HepG2 (cell line): ENCODE results near the gene BRD1. TPM values are rescaled to one million over a fixed set of nuclear protein-coding genes. Genes with fewer than 3 reads are reported as not detected.
A peak's percentile ranks its signal among the peaks of the same experiment; 100 is the strongest.

Experiments used
- ATAC-seq: fragments of 200-7000 bp; cut with Tn5 transposase; 3 replicates; pipeline ENCODE4 v1.9.1; 2020; ENCODE audit warnings: mild to moderate bottlenecking, moderate library complexity
- BruUV-seq: library from RNA; stranded (reverse); fragments of 400-500 nt; replicated peaks from 2 replicates; lab custom pipeline; 2021; lab: Mats Ljungman, UMichigan
- CTCF ChIA-PET: fragments of 300-600 bp; formaldehyde crosslinking; extraction: SDS; loops from one replicate; lab custom pipeline; 2021; ENCODE audit warnings: low total read pairs, inconsistent platforms, low intra/inter-chr PET ratio; lab: Yijun Ruan, JAX
- POLR2A ChIA-PET: fragments of 350-600 bp; sonication (Branson Sonifier 250); formaldehyde crosslinking; loops from one replicate; lab custom pipeline; 2020; ENCODE audit warnings: antibody characterized with exemption, inconsistent platforms; lab: Yijun Ruan, JAX
- DNase-seq: peaks from one replicate; pipeline ENCODE4 v3.0.0-alpha.2; 2015; ENCODE audit warnings: low spot score
- FAIRE-seq: peaks from 3 replicates; lab custom pipeline; 2011; peaks lifted over from hg19 to GRCh38; lab: Jason Lieb, UNC
- H2AFZ ChIP-seq: one replicate; pipeline ENCODE4 v1.6.1; 2011; ENCODE audit warnings: low read length, inconsistent platforms
- H3K27ac ChIP-seq: fragments of 300-600 bp; 3 replicates; pipeline ENCODE4 v1.8.0; 2011; ENCODE audit warnings: mixed run types, mild to moderate bottlenecking, mixed read lengths, low read length, inconsistent platforms; ENCODE audit not compliant: insufficient read depth; ENCODE audit errors: extremely low read length
- H3K27me3 ChIP-seq, 2 experiments: fragments of 200-600 bp in 1 of 2; 2 replicates in 1 of 2; 3 replicates in 1 of 2; pipeline versions ENCODE4 v1.6.0 to v1.8.0; 2011; ENCODE audit warnings: low read length in 2 of 2, mild to moderate bottlenecking in 2 of 2, moderate library complexity in 2 of 2, inconsistent platforms in 1 of 2; ENCODE audit not compliant: insufficient read depth in 2 of 2, control insufficient read depth in 1 of 2
- H3K36me3 ChIP-seq, 2 experiments: fragments of 200-600 bp in 1 of 2; replicated peaks in 1 of 2; 2 replicates in 1 of 2; 3 replicates in 1 of 2; pipeline versions ENCODE4 v1.5.1 to v1.8.0; 2011; ENCODE audit warnings: low read length in 2 of 2, inconsistent platforms in 1 of 2; ENCODE audit not compliant: insufficient read depth in 2 of 2, control insufficient read depth in 1 of 2
- H3K4me1 ChIP-seq: 2 replicates; pipeline ENCODE4 v1.5.1; 2012; ENCODE audit warnings: low read length, inconsistent platforms; ENCODE audit not compliant: insufficient read depth
- H3K4me2 ChIP-seq: 2 replicates; pipeline ENCODE4 v1.6.0; 2011; ENCODE audit warnings: low read depth, low read length, inconsistent platforms
- H3K4me3 ChIP-seq, 3 experiments: fragments of 200-600 bp in 1 of 3; sonication (generic), shearing (Covaris generic) in 1 of 3; replicated peaks in 1 of 3; 2 replicates each; pipeline ENCODE4 v1.5.1; 2011 to 2016; ENCODE audit warnings: low read length in 3 of 3, inconsistent platforms in 2 of 3, low read depth in 2 of 3, mild to moderate bottlenecking in 2 of 3, control low read depth in 1 of 3, mixed read lengths in 1 of 3; ENCODE audit not compliant: insufficient read depth in 1 of 3
- H3K79me2 ChIP-seq: one replicate; pipeline ENCODE4 v1.6.1; 2011; ENCODE audit warnings: low read length, inconsistent platforms; ENCODE audit not compliant: insufficient read depth
- H3K9ac ChIP-seq: 2 replicates; pipeline ENCODE4 v1.6.0; 2011; ENCODE audit warnings: mild to moderate bottlenecking, low read depth, low read length, inconsistent platforms; ENCODE audit not compliant: insufficient read depth
- H3K9me3 ChIP-seq: 2 replicates; pipeline ENCODE4 v1.5.1; 2012; ENCODE audit warnings: mild to moderate bottlenecking, low read length
- H4K20me1 ChIP-seq: 2 replicates; pipeline ENCODE4 v1.6.0; 2011; ENCODE audit warnings: inconsistent platforms, mild to moderate bottlenecking, low read length, moderate library complexity; ENCODE audit not compliant: insufficient read depth
- BRCA1 ChIP-seq: sonication (generic); formaldehyde crosslinking; IDR thresholded peaks from 2 replicates; pipeline ENCODE4 v1.4.0; 2020; ENCODE audit warnings: missing genetic modification reagents
- PBX3 ChIP-seq: sonication (generic); formaldehyde crosslinking; IDR thresholded peaks from 2 replicates; pipeline ENCODE4 v1.8.1; 2023; ENCODE audit warnings: missing genetic modification reagents, inconsistent platforms, borderline replicate concordance
- REPIN1 ChIP-seq: sonication (generic); formaldehyde crosslinking; IDR thresholded peaks from 2 replicates; pipeline ENCODE4 v1.8.0; 2022; ENCODE audit warnings: missing genetic modification reagents, low read depth, mild to moderate bottlenecking, borderline replicate concordance
- TERF1 ChIP-seq: sonication (generic); formaldehyde crosslinking; IDR thresholded peaks from 2 replicates; pipeline ENCODE4 v1.8.0; 2022; ENCODE audit warnings: mild to moderate bottlenecking, missing genetic modification reagents, moderate library complexity
- YY1 ChIP-seq: IDR thresholded peaks from 2 replicates; pipeline ENCODE4 v1.6.1; 2011; ENCODE audit warnings: low read length, low read depth, moderate library complexity, mild to moderate bottlenecking; ENCODE audit not compliant: insufficient read depth, insufficient replicate concordance
- ZNF138 ChIP-seq: sonication (generic); formaldehyde crosslinking; IDR thresholded peaks from 2 replicates; pipeline ENCODE4 v1.5.0; 2020; ENCODE audit warnings: mild to moderate bottlenecking, low read depth, missing genetic modification reagents
- ZNF747 ChIP-seq: sonication (generic); formaldehyde crosslinking; IDR thresholded peaks from 2 replicates; pipeline ENCODE4 v1.8.1; 2023; ENCODE audit warnings: missing genetic modification reagents, mild to moderate bottlenecking, borderline replicate concordance
- ZNF772 ChIP-seq: sonication (generic); formaldehyde crosslinking; IDR thresholded peaks from 2 replicates; pipeline ENCODE4 v1.5.0; 2020; ENCODE audit warnings: mild to moderate bottlenecking, missing genetic modification reagents
- WGBS: methylation state at CpG from one replicate; pipeline ENCODE4 v1.1.6; 2017; ENCODE audit warnings: low lambda C conversion rate; 5-methylcytosine and 5-hydroxymethylcytosine counted together
- in situ Hi-C: cut with HindIII; loops from 2 replicates; pipeline ENCODE4 v1.10.0; 2017; ENCODE audit warnings: low pct_unique_long_range_greater_than_20kb; ENCODE audit not compliant: extremely low pct_ligation_motif_present
- intact Hi-C: fragments of 100-400 bp; cut with micrococcal nuclease; formaldehyde crosslinking; loops from one replicate; pipeline ENCODE4 v1.10.0; 2022; ENCODE audit not compliant: unreplicated experiment
- polyA plus RNA-seq, 8 experiments: library from polyadenylated mRNA; depleted of rRNA in 3 of 8; stranded (reverse) in 7 of 8; unstranded in 1 of 8; fragments of >200 nt; fragmentation: Illumina TruSeq in 4 of 8; extraction: Trizol in 4 of 8; gene quantifications; 2 replicates each; pipeline versions ENCODE4 v1.2.1 to v1.2.3, GENCODE V29; 2011 to 2016; ENCODE audit warnings: low read depth in 4 of 8, missing spikeins in 1 of 8, mixed read lengths in 1 of 8; ENCODE audit not compliant: insufficient read depth in 1 of 8
- total RNA-seq, 5 experiments: library from RNA; depleted of rRNA; stranded (reverse); fragments of >200 nt; fragmentation: Illumina TruSeq; extraction: Trizol; gene quantifications; 2 replicates each; pipeline ENCODE4 v1.2.3, GENCODE V29; 2016; ENCODE audit warnings: low read depth in 1 of 5
- TF ChIP-seq, protein P1 (sequence below), 2 experiments: sonication (generic) in 1 of 2; formaldehyde crosslinking in 1 of 2; IDR thresholded peaks; 2 replicates each; pipeline versions ENCODE4 v1.4.0 to v1.6.1; 2018 to 2020; ENCODE audit warnings: missing genetic modification reagents in 2 of 2, borderline replicate concordance in 1 of 2, low read depth in 1 of 2, mild to moderate bottlenecking in 1 of 2, missing biosample characterization in 1 of 2

BRD1 gene
- total and polyA plus RNA-seq, 2 of the 13 experiments (the other 11 are each of a cell fraction or from before 2014, with no cell fraction given), result 5.1 to 12.0 TPM

GRCh38 chr22:49827271-49827852 lies 311 bp downstream of the BRD1 start:
- ATAC-seq (no peak), FAIRE-seq (no peak), DNase-seq (no peak)
- in situ Hi-C loops, result no loop called here
- peak overlapping the region; percentile 62 for H3K27ac ChIP-seq
- POLR2A ChIA-PET, result no interaction called here
- peaks cover 47% of the 10 kb centered on the region for H3K79me2 ChIP-seq
- peaks cover 11 to 20% of the 10 kb centered on the region in 2 experiments; a peak in 4 of 5 replicates for H3K36me3 ChIP-seq
- H3K4me1 ChIP-seq, result peaks cover 37% of the 10 kb centered on the region
- peak; percentile 79 for TF ChIP-seq YY1
- no peak for TF ChIP-seq ZNF772
- TF ChIP-seq ZNF747 (CRISPR knock-in tag), result no peak
- TF ChIP-seq TERF1 (CRISPR knock-in tag), result no peak
- TF ChIP-seq REPIN1 (CRISPR knock-in tag), result no peak
- no peak for TF ChIP-seq BRCA1
- TF ChIP-seq, protein P1, sequence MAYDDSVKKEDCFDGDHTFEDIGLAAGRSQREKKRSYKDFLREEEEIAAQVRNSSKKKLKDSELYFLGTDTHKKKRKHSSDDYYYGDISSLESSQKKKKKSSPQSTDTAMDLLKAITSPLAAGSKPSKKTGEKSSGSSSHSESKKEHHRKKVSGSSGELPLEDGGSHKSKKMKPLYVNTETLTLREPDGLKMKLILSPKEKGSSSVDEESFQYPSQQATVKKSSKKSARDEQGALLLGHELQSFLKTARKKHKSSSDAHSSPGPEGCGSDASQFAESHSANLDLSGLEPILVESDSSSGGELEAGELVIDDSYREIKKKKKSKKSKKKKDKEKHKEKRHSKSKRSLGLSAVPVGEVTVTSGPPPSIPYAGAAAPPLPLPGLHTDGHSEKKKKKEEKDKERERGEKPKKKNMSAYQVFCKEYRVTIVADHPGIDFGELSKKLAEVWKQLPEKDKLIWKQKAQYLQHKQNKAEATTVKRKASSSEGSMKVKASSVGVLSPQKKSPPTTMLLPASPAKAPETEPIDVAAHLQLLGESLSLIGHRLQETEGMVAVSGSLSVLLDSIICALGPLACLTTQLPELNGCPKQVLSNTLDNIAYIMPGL (CRISPR knock-in tag; IDR thresholded peaks at IDR 0.05; ENCODE audit: borderline replicate concordance in 1 of 2, low read depth in 1 of 2), result no peak; a peak in 1 of 4 replicates
- TF ChIP-seq ZNF138 (CRISPR knock-in tag), result no peak
- TF ChIP-seq PBX3 (CRISPR knock-in tag), result no peak
- H3K4me3 ChIP-seq, result peak overlapping the region; percentile 87 to 99 (median 96); a peak in 5 of 6 replicates
- H4K20me1 ChIP-seq, result peaks cover 27% of the 10 kb centered on the region
- BruUV-seq, result no TSS peak
- CTCF ChIA-PET, result interaction anchor here (0.7 kb wide), 1 partner anchor 102 kb away, joined by 3 read pairs; no protein-coding TSS in a partner anchor
- H3K9me3 ChIP-seq, result no peaks in the 10 kb centered on the region
- peak overlapping the region; percentile 89 for H3K9ac ChIP-seq
- intact Hi-C loops, result no loop called here
- WGBS, result 2% methylated on average over 12 of the region's 110 CpGs
- H3K27me3 ChIP-seq, result peaks cover 0 to 6% of the 10 kb centered on the region in 2 experiments; a peak in 2 of 5 replicates
- H2AFZ ChIP-seq, result no peak overlapping the region
- H3K4me2 ChIP-seq, result peak overlapping the region; percentile 95; the same call in 1 of the 2 replicates
